GM19351 (cell line): ENCODE measurements around the gene CARD11.
"Not testable (repeated sequence)": the region's sequence is repeated elsewhere in the genome, so short reads cannot be mapped to it uniquely, and the experiment has no call there.

Experiments used
- ATAC-seq: cut with Tn5 transposase; IDR thresholded peaks from one replicate; pipeline ENCODE4 v1.9.1; 2021; ENCODE audit warnings: mild to moderate bottlenecking, moderate library complexity; ENCODE audit not compliant: unreplicated experiment

CARD11 gene

DNA sequence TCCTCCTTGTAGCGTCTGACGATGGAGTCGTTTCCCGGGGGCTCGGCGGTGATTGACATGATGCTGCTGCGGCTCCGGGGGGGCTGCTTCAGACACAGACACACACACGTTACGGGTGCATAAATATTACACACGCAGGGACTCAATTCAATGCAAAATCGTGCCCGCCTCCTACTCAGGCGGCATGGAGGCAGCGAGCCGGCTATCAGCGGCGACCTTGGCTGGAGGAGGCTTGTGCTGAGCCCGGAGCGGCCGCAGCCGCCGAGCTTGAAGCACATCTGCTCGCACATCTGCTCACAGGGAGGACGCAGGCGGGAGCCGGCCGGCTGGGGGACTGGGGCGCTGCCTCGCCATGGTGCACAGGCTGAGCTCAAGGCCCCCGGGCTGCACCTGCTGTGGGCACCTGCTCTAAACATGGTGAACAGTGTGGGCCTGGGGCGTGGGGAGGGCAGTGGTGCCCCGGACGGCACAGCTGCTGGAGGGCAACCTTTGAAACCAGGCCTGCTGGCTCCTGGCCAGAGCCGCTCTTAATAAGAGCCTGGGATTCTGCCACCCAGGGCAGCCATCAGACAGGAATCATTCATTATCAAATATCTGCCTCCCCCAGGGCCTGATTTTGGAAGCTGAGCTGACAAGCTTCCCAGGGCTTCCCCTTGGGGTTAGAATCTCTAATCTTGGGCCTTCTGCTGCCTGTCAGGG lies 114.9 kb downstream of the CARD11 start:
- no peak for ATAC-seq

DNA sequence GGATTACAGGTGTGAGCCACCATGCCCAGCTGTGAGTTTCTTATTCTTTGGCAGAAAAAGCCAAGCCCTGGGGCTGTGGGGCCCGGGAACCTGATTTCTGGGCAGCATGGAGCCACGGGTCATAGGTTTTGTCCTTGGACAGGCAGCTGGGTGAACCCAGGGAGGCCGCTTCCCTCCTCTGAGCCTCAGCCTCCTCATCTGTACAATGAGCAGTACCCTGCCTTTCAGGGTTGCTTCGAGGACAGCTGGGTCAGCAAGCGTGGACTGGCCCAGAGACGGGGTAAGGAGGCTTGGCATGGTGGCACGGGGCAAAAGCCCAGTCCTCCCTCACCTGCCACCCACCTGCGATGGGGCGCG lies 115.4 kb downstream of the CARD11 start:
- ATAC-seq, result no peak

DNA sequence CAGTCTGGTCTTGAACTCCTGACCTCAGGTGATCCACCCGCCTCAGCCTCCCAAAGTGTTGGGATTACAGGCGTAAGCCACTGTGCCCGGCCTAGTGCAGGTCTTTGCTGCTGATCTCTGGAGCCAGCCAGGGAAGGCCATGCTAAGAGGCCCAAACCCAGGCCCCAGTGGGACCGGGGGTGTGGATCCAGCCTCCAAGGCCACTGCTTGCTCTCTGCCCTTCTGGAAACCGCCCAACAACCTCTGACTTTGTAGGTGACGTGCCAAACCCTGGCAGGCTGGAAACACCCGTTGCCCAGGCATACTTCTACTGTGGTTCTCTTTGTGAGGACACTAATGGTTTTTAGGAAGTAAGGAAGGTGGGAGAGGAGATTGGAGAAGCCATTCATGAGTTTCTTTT lies 116.1 kb downstream of the CARD11 start:
- ATAC-seq, result no peak

DNA sequence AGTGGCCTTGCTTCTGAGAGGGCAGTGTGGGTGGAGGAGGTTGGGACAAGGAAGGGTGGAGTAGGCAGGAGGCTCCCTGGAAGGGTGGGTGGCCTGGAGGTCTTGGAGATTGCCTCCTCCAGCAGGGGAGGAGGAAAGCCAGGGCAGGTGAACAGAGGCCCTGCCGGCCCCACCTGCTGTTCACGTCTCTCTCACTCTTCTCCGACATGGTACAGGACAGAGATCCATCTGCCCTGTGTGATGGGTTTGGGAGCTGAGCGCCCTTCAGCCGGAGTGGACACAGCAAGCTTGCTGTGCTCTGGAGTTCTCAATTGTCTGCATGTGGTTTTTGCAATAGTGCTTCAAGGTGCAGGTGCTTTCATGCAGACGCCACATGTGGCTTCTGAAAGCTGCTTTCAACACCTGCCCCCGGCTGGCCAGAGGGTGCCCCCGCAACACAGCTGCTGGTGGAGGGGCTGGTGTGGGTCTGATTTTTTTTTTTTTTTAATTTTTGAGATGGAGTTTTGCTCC lies 116.7 kb downstream of the CARD11 start:
- no peak for ATAC-seq

DNA sequence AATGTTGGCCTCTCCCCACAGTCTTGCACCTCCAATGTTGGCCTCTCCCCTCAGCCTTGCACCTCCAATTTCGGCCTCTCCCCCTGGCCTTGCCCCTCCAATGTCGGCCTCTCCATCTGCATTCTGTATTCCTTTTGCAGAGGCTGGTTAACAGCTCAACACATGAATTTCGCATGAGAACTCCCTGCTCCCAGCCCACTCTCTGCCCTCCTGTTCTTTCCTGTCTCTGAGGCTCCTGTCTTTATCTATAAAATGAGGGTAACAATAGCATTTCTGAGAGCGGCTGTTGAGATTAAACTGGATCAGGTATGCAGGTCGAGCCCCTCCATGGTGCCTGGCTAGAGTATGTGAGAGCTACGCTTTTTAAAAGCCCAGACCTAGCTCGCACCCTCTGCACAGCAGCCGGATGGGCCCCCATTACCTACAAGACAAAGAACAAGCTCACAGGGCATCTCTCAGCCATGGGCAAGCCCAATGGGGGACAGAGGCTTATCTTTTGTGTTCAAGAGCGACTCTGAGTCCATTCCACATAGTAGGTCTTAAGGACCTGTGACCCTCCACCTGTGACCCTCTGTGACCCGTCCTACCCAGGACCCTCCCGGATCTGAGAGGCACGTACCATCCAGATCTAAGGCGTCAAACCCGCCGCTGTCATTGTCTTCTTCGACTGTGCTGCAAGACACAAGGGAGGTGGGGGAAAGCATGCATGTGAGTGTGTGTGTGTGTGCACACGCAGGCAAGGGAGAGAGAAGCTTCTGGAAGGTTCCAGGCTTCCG lies 117.4 kb downstream of the CARD11 start:
- no peak for ATAC-seq

DNA sequence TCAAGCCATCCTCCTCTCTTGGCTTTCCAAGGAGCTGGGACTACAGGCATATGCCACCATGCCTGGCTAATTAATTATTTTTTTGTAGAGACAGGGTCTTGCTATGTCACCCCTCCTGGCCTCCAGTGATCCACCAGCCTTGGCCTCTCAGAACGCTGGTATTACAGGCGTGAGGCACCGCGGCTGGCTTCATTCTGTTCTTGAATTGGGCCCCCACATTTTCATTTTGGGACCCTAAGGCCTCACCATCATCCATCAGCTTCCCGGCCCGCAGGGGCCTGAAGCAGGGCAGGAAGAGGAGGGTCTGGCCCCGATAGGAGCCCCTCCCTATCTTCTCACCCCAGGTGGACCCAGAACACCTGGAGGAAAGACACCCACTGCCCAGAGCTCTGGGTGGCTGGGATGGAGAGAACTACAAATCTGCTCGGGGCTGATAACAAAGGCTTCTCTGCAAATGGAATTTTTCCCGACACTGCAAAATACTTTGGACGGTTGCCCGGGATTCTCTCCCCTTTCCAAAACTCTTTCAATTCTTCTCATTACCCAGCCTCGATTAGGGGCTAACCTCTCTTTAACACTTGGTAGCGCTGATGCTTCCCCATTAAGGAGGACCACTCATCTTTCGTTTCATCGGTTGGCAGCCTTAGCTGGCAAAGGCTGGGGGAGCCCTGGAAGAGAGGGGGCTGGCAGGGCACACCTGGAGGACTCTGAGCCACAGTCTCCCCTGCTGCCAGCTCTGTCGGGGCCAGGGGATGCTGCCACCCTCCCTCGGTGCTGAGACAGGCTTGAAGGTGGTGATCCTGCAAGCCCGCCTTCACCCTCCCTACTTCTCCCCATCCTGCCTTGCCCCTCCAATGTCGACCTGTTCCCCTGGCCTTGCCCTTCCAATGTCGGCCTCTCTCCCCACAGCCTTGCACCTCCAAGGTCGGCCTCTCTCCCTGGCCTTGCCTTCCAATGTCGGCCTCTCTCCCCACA lies 118.5 kb downstream of the CARD11 start:
- no peak for ATAC-seq

DNA sequence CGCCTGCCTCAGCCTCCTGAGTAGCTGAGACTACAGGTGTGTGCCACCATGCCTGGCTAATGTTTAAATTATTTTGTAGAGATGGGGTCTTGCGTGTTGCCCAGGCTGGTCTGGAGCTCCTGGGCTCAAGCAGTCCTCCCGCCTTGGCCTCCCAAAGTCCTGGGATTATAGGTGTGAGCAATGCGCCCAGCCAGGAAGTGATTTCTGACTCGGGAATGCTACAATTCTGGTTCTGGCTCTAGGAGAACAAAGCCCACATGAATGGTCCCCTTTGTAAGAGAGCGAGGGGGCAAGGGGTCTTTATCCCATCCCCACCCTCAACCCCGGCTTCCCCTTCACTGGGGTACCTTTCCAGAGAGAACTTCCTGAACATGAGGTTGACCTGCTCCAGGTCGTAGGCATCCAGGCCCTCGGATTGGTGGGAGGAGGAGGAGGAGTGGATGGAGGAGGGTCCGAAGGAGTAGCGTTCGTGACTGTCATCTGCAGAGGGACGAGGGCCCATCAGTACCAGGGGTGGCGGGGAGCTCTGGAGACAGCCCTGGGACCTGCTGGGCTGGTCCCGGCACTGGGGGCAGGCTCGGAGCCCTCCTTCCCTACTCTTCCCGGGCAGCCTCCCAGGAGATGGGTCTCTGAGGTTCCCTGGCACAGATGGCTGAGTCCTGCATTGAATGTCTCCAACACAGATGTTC lies 119.6 kb downstream of the CARD11 start:
- ATAC-seq, result no peak

DNA sequence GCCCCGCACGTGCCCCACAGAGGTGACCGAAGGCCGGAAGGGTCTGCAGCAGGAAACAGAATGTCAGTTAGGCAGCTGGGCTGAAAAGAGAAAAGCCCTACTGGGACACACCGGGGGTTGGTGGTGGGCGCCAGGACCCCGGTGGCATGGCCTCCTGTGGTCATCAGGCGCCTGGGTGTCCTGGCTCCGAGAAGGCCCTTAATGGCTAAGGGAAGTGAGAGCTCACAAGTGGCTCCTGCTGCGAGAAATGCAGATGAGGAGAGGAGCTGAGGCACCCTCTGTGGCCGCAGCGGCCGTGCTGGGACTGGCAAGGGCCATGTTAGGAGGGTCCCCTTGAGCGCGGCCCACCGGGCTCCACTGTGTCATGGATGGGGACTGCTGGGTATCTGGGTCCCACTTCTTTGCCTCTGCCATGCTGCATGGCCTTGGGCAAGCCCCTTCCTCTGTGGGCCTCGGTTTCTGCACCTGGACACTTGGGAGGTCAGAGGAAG lies 120.3 kb downstream of the CARD11 start:
- ATAC-seq, result no peak

DNA sequence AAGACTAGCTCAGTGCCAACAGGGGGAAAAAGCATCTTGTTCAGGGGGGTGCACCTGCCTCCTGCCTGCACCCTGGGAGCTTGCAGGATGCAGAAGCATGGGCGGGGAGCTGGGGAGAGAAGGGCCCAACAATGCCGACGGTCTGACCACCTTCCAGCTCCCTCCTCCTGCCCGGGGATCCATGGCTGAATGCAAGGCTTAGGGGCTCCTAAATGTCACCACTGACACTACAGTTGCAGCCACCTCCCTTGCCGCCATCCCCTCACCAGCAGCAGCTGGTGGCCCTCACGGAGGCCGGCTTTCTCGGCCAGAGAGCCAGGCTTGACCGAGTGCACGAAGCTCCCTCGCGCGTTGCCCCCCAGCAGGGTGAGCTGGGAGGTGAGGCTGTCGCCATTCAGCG lies 120.8 kb downstream of the CARD11 start:
- no peak for ATAC-seq

DNA sequence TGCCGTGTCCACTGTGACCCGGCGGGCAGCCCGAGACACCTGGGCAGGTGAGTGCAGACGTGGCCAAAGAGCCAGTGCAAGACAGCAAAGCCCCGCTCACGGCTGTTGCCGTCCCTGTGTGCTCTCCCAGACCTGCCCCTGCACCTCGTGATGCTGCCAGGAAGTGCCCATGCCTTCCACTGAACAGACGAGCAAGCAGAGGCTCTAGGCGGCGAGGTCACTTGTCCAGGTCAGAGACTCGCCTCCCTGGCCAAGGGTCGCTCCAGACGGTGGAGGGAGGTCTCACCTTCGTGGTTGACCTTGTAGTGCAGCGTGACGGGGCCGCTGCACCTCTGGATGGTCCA lies 121.3 kb downstream of the CARD11 start:
- no peak for ATAC-seq

DNA sequence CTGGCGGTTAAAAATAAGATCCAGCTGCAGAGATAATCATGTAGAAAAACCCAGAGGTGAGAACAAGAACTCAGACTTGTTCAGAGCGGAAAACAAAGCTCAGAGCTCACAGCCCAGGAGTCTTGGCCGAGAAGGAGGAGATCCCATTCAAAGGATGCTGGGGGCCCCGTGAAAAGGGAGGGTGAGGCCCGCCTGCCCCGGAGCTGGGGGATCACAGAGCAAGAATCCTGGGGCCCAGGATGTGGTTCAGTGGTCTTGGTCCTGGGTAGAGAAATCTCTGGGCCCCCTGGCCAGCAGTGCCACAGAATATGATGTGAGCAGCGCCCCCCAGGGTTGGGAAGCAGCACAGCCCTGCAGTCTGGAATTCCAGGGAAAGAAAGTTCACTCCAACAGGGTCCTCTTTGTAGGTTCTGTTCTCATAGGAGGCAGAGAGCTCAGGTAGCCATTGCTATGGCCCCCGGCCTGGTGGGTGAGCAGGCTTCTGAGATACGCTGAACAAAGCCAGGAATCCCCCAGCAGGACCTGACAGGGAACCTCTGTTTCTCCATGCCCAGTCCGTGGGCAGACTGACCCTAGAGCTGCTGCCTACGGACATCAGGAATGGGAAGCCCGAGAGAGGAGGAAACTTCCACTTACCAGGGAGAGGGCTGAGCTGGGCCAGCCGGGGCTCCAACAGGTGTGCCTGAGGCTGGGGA lies 121.9 kb downstream of the CARD11 start:
- no peak for ATAC-seq

DNA sequence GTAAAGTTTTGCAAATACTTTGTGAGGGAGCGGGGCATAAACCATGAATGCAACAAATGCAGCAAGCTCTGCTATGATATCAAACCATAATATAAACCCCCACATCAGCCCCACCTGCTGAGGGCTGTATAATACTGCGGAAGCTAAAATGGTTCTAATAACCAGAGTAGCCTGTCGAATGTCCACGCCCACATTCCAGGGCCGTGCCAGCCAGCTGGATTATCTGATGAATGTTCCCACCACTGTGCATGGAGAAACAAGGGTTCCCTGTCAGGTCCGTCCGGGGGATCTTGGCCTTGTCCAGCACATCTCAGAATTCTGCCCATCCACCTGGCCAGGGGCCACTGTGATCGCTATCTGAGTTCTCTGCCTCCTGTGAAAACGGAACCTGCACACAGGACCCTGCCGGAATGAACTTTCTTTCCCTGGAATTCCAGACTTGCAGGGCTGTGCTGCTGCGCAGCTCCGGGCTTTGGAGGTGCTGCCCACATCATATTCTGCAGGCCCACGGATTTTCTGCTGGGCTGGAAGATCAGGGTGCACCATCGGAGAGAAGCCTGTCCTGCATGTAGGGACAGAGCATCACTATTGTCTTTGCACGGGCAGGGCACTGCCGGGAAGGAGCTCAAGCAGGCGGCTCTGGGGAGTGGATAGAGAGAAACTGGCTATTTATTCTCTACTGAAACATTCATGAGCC lies 122.6 kb downstream of the CARD11 start:
- ATAC-seq, result no peak

DNA sequence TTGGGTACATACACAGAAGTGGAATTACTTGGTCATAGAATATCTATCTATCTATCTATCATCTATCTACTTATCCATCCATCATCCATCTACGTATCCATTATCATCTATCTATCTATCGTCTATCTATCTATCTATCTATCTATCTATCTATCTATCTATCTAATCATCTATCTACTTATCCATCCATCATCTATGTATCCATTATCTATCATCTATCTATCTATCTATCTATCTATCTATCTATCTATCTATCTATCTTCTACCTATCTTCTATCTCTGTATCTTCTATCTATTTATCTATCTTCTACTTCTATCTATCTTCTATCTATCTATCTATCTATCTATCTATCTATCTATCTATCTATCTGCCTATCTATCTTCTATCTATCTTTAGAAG lies 123.2 kb downstream of the CARD11 start:
- ATAC-seq, result not testable (repeated sequence)

DNA sequence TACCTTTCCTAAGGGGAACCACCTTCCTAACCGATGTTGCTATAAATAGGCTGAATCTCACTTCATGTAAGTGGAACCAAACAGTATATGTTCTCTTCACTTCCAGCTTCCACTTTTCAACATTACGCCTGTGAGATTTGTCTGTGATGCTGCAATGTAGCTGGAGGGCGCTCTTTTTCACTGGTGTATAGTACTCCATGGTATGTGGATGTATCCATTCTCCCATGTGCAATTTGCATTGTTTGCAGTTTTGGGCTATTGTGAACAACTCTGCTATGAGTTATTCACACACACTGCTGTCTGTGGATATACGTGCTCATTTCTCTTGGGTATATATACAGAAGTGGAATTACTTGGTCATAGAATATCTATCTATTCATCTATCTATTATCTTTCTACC lies 123.6 kb downstream of the CARD11 start:
- ATAC-seq, result no peak

DNA sequence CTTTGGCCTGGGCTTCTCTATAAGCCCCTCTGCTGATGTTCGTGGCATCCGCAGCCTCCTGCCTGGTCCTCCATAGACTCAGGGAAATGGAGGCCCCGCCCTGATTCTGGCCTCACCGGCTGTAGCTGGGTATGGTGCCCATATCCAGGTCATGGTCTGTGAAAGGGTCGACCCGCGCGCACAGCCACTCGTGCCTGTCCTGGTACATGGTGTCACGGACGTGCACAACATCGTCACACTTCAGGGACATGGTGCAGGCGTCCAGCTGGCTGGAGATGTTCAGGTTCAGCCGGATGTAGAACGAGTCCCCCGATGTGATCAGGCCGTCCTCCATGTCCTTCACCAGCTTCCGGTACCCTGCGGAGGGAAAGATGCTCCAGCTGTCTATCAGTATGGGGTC lies 124.4 kb downstream of the CARD11 start:
- ATAC-seq, result no peak

DNA sequence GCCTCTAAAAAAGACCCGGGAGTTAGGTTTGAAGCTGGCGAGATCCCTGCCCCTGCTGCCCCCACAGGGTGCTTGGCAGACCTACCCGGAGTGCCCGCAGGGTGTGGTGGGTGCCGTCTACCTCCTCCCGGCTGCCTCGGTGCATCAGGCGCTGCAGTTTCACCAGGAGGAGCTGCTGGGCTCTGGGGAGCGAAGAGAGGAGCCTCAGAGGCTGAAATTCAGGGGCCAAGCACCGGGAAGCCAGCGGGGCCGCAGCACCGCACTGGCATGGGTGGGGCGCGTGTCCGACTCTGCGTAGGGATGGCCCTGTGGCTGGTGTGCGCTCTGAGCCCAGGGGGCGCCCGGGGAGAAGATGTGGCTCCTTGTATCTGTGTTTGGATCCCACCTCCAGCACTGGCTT lies 125.3 kb downstream of the CARD11 start:
- no peak for ATAC-seq

DNA sequence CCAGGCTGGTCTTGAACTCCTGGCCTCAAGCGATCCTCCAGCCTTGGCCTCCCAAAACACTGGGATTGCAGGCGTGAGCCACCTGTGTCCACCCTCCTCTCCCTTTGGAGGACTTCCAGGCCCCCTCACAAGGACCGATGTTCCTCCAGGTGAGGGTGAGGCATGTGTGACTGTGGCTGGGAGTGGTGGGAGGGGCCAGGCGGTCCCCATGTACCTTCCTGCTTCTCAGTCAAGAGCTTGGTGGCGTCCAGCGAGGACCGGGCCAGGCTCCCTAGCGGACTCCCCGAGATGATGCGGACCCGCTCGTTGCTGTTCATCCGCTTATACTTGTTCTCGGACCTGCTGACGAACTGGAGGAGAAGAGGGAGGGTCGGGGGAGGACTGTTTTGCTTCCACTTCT lies 128.6 kb downstream of the CARD11 start:
- no peak for ATAC-seq

DNA sequence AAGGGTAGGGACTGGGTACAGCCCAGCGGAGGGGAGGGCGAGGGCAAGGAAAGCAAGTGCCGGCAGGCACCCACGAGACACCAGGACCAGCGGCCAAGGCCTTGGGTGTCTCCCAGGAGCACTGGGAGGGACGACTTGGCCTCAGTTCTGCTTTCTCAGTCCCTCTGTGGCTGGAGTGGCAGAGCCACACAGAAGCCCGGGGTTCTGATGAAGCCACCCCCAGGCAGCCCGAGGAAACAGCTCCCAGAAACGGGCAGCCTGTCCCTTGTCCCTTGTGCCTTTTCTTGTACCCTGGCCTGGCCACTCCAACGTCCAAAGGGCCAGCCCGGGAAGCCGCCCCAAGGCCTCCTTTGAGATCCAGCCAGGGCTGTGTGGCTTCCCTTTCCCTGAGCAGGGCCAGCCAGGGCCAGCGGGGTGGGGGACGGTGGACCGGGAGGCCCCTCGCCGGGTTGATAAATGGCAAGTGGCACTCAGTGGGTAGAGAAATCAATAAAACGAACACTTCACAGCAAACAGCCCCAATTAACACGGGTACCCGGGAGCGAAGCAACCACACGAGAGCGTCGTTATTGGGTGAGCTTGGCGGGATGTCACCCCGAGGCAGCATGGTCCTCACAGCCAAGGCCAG lies 129.8 kb downstream of the CARD11 start:
- no peak for ATAC-seq
